Fibroblast of lung (primary cell): ENCODE results near the gene MYNN.

Experiments used
- CTCF ChIP-seq, 2 donors: IDR thresholded peaks in 1 of 2; conservative IDR thresholded peaks in 1 of 2; 1 replicate in 1 of 2; 2 replicates in 1 of 2; pipeline ENCODE4 v1.5.1; 2011 to 2012; ENCODE audit warnings: low read length in 2 of 2, control low read depth in 1 of 2, inconsistent platforms in 1 of 2, low read depth in 1 of 2, mild to moderate bottlenecking in 1 of 2
- EZH2 ChIP-seq: IDR thresholded peaks from 2 replicates; pipeline ENCODE4 v1.5.1; 2012; ENCODE audit warnings: low read length, control low read depth, mild to moderate bottlenecking; ENCODE audit errors: missing control alignments

GRCh38 chr3:169790219-169790618 lies 17.0 kb downstream of the MYNN start:
- TF ChIP-seq CTCF (conservative IDR thresholded peaks at IDR 0.05 in 1 of 2, IDR thresholded peaks at IDR 0.05 in 1 of 2; ENCODE audit: low read depth in 1 of 2, low read length in 2 of 2), result no peak
- no peak for TF ChIP-seq EZH2
